ENCODE results near the gene HNRNPUL1. TPM values are rescaled to one million over a fixed set of nuclear protein-coding genes. Genes with fewer than 3 reads are reported as not detected.

Gene HNRNPUL1
- polyA plus RNA-seq, 5 donors: 195 to 226 (median 213) TPM

DNA sequence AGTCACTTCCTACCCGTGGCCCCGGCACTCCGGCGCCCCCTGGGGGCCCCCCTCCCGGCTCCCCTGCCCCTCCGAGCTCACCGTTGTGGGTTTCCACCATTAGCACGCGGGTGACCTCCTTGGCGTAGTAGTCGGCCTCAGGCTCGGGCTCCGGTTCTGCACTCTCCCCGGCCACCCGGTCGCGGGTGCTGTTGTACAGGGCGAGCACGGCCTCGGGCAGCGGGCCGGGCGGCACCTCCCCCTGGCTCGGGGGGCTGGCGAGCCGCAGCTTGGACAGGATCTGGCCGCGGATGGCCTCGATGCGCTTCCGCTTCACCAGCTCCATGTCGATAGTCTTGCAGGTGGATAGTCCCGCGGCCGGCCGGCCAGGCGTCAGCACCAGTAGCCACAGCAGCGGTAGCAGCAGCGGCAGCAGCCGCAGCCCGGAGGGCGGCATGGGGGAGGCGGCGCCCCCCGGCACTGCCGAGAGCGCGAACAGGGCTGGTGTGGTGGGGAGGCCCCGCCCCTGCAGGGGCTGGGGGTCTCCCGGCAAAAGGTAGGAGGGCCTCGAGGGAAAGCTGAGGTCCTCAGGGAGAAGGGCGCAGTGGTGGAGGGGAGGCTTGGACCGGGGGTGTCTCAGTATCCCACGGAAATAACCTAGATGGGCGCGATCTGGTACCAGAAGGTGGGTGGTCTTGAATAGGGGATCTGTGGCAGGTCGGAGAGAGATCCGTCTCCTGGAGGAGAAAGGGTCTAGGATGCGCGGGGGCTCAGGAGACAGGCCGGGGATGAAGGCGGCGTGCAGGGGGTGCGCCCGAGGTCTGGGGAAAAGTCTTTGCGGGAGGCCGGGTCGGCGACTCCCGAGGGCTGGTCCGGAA is 88.7 kb downstream of the HNRNPUL1 start:
- DNase-seq: no peak

DNA sequence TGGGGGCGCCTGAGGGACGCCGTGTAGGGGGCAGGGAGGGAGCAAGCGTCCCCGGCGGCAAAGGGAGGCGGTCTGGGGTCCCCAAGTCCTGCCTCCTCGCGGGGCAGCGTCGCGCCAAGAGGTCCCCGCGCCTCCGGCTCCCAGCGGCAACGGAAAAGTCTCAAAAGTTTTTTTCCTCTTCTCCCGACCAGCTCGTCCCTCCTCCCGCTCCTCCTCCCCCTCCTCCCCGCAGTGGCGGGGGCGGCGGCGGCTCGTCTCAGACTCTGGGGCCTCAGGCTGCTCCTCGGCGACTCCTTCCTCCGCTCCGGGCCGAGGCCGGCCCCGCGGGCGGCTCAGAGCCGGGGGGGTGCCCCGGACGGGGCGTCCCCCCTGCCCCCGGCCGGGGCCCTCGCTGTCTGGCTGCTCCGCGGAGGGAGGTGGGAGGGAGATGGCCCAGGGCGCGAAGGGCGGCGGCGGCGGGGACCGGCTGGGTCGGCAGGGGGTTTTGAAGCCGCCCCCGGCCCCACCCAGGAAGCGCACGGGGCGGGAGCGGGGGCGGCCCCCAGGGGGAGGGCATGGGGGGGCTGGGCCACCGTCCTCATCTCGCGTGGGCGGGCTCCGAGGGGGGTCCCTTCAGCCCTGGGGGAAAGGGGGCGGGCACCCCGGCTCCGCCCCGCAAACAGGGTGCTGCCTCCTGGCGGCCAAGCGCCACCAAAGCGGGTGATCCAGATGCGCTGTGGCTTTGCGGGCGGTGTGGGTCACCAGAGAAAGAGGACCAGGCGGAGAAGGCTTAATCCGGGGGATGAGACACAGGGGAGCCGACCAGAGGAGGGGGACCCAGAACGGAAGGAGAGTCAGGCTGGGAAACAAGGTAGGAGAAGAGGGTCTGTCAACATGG is 89.5 kb downstream of the HNRNPUL1 start, which contains the start of gene TGFB1:
Gene TGFB1 (minus strand): TSS at position 457 of the 877 bp plus-strand sequence. CDS start 878 bp downstream, outside the sequence.
- peak; percentile 78 for DNase-seq

DNA sequence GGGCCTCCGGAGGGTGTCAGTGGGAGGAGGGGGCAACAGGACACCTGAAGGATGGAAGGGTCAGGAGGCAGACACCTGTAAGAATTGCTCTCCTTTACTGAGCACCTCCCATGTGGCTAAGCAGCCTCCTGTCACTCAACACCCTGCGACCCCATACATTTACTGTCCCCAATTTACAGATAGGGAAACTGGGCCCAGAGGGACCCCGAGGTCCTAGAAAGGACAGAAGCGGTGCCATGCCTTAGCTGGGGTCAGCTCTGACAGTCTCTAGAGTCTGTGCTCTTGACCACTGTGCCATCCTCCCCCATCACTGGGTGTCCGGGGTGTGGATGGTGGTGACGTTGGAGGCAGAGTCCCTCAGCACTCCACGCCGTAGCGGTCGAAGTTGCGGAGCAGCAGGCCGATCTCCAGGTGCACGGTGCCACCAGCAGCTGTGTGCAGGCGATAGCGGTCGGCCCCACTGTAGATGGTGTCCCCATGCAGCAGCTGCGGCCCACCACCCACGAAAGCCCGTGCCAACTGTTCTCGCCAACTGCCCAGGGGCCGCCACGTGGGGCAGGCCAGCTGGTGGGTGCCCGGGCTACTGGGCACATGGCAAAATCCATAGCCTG is 90.3 kb downstream of the HNRNPUL1 start:
- DNase-seq: no peak

DNA sequence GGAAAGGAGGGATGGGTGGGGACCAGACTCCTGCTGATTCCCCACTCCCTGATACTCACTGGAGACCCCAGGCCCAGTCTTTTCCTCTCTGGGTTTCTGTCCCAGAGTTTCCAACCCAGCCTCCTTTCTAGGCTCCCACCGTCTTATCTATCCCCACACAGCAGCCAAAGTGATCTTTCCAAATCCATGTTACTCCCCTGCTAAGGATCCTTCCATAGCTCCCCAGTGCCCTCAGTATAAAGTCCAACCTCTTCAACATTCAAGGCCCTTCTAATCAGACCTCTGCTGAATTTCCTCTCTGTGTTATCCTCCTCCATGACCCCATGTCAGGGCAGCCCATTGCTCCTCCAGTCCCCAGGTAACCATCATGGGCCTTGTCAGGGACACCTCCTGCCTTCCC is 90.9 kb downstream of the HNRNPUL1 start:
- DNase-seq: no peak

DNA sequence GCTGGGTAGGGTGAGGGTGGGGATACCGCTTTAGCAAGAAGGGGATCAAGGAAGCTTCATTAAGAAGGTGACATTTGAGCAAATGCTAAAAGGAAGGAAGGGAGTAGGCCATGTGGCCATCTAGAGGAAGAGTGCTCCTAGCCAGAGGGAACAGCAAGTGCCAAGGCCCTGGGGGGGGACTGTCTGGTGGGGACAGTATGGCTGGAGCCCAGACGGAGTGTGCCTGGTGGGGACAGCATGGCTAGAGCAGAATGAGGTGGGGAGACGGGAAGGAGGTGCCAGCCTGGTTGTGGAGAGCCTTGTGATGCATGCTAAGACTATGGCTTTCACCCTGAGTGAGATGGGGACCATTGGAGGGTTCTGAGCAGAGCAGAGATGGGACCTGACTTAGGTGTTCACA is 91.6 kb downstream of the HNRNPUL1 start:
- DNase-seq: no peak

DNA sequence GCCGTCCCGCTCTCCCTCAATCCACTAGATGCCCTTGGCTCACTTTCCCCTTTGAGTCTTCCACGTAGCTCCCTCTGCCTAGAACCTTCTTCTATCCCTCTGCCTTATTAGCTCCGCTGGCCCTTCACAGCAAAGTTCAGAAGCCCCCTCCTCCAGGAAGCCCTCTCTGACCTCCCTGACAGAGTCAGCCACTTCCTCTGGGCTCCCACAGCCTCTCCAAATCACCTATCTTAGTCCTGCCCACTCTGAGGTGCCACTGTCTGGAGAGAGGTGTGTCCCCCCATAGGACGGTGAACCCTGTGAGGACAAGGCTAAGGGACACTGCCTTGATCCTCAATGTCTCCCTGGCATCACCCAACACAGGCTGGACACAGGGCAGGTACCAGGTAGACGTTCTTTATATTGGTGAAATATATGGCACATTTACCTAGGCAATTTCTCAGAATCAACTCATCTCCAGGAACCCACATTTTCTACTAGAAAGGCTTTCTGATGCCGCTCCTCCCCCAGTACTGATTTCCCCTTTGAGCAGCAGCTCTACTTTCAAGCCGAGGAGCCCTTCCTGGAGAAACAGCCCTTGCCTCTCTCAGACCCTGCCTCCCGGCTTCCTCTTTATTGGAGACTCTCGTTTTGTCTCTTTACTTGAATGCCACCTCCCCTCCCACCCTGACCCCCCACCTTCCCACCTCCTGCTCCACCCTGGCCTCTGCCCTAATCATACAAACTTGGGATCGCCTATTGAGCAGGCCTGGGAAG is 93.0 kb downstream of the HNRNPUL1 start:
- DNase-seq: no peak

Other genes starting within 250 kb of the HNRNPUL1 start
- under 1 TPM in 1 of 5 donors, not detected in 4; 0.30 TPM for gene CYP2A13, start 175.9 kb upstream of the HNRNPUL1 start, polyA plus RNA-seq (ENCODE audit: insufficient read depth in 1 of 5, insufficient read length in 5 of 5, low replicate concordance in 1 of 5)
- gene CYP2F1, start 149.9 kb upstream of the HNRNPUL1 start, polyA plus RNA-seq (ENCODE audit: insufficient read depth in 1 of 5, insufficient read length in 5 of 5, low replicate concordance in 1 of 5): under 1 TPM; 0.16 to 0.42 (median 0.23) TPM
- gene CYP2S1, start 71.2 kb upstream of the HNRNPUL1 start, polyA plus RNA-seq (ENCODE audit: insufficient read depth in 1 of 5, insufficient read length in 5 of 5, low replicate concordance in 1 of 5): 1 to 10 TPM; 1.8 to 5.7 (median 4.1) TPM
- gene AXL, start 45.1 kb upstream of the HNRNPUL1 start, polyA plus RNA-seq (ENCODE audit: insufficient read depth in 1 of 5, insufficient read length in 5 of 5, low replicate concordance in 1 of 5): 10 to 100 TPM; 24.3 to 42.3 (median 29.6) TPM
- 10 to 100 TPM; 28.8 to 39.3 (median 29.3) TPM for gene CCDC97, start 45.8 kb downstream of the HNRNPUL1 start, polyA plus RNA-seq (ENCODE audit: insufficient read depth in 1 of 5, insufficient read length in 5 of 5, low replicate concordance in 1 of 5)
- 10 to 100 TPM; 23.8 to 41.2 (median 30.2) TPM for gene TGFB1, start 89.5 kb downstream of the HNRNPUL1 start, polyA plus RNA-seq (ENCODE audit: insufficient read depth in 1 of 5, insufficient read length in 5 of 5, low replicate concordance in 1 of 5)
- gene B9D2, start 99.8 kb downstream of the HNRNPUL1 start, polyA plus RNA-seq (ENCODE audit: insufficient read depth in 1 of 5, insufficient read length in 5 of 5, low replicate concordance in 1 of 5): 1 to 10 TPM; 6.3 to 8.8 (median 8.5) TPM
- gene TMEM91, start 112.2 kb downstream of the HNRNPUL1 start, polyA plus RNA-seq (ENCODE audit: insufficient read depth in 1 of 5, insufficient read length in 5 of 5, low replicate concordance in 1 of 5): 10 to 100 TPM; 10.5 to 20.2 (median 17.6) TPM
- gene EXOSC5, start 133.0 kb downstream of the HNRNPUL1 start, polyA plus RNA-seq (ENCODE audit: insufficient read depth in 1 of 5, insufficient read length in 5 of 5, low replicate concordance in 1 of 5): 10 to 100 TPM; 11.5 to 19.7 (median 14.7) TPM
- gene BCKDHA, start 133.4 kb downstream of the HNRNPUL1 start, polyA plus RNA-seq (ENCODE audit: insufficient read depth in 1 of 5, insufficient read length in 5 of 5, low replicate concordance in 1 of 5): 10 to 100 TPM; 15.7 to 38.4 (median 31.3) TPM
- 1 to 10 TPM; 4.0 to 9.0 (median 5.9) TPM for gene B3GNT8, start 163.0 kb downstream of the HNRNPUL1 start, polyA plus RNA-seq (ENCODE audit: insufficient read depth in 1 of 5, insufficient read length in 5 of 5, low replicate concordance in 1 of 5)
- gene DMAC2, start 175.5 kb downstream of the HNRNPUL1 start, polyA plus RNA-seq (ENCODE audit: insufficient read depth in 1 of 5, insufficient read length in 5 of 5, low replicate concordance in 1 of 5): 10 to 100 TPM; 46.1 to 59.7 (median 52.9) TPM
- under 1 TPM; 0.44 to 0.75 (median 0.55) TPM for gene ERICH4, start 178.8 kb downstream of the HNRNPUL1 start, polyA plus RNA-seq (ENCODE audit: insufficient read depth in 1 of 5, insufficient read length in 5 of 5, low replicate concordance in 1 of 5)

All from right lung (tissue), 5 donors.